OCI-LY1 (cell line): ENCODE data around the gene CFAP74.

ENCODE experiments used
- H2AFZ ChIP-seq: fragments of 200-600 bp; sonication (generic), shearing (Covaris generic); 2 replicates; pipeline ENCODE4 v1.6.0; 2014; ENCODE audit warnings: antibody characterized with exemption, mild to moderate bottlenecking, low read length
- H3F3A ChIP-seq: fragments of 200-600 bp; sonication (generic), shearing (Covaris generic); 2 replicates; pipeline ENCODE4 v1.6.0; 2014; ENCODE audit warnings: mild to moderate bottlenecking, antibody characterized with exemption, low read length, moderate library complexity; ENCODE audit not compliant: insufficient read depth
- H3K27ac ChIP-seq: fragments of 200-600 bp; sonication (generic); 2 replicates; pipeline ENCODE4 v1.5.1; 2014; ENCODE audit warnings: low read length, mixed run types, mild to moderate bottlenecking, low read depth; ENCODE audit not compliant: poor library complexity, severe bottlenecking
- H3K27me3 ChIP-seq: fragments of 200-600 bp; sonication (generic); 2 replicates; pipeline ENCODE4 v1.6.0; 2014; ENCODE audit warnings: antibody characterized with exemption, mild to moderate bottlenecking, low read length, moderate library complexity; ENCODE audit not compliant: insufficient read depth
- H3K36me3 ChIP-seq: fragments of 200-600 bp; sonication (generic); 2 replicates; pipeline ENCODE4 v1.6.1; 2014; ENCODE audit warnings: mild to moderate bottlenecking, antibody characterized with exemption, low read length, moderate library complexity, mixed read lengths; ENCODE audit not compliant: insufficient read depth
- H3K4me1 ChIP-seq: fragments of 200-600 bp; sonication (generic); 2 replicates; pipeline ENCODE4 v1.5.1; 2014; ENCODE audit warnings: mild to moderate bottlenecking, low read length, moderate library complexity; ENCODE audit not compliant: insufficient read depth, severe bottlenecking
- H3K4me2 ChIP-seq: fragments of 200-600 bp; sonication (generic), shearing (Covaris generic); 2 replicates; pipeline ENCODE4 v1.6.1; 2014; ENCODE audit warnings: low read length
- H3K4me3 ChIP-seq: fragments of 200-600 bp; sonication (generic); 2 replicates; pipeline ENCODE4 v1.5.1; 2014; ENCODE audit warnings: low read length, low read depth, mild to moderate bottlenecking, mixed read lengths; ENCODE audit not compliant: poor library complexity, severe bottlenecking
- H3K79me2 ChIP-seq: fragments of 200-600 bp; shearing (Covaris generic); 2 replicates; pipeline ENCODE4 v1.6.1; 2016; ENCODE audit warnings: mixed run types, low read length, mixed read lengths; ENCODE audit not compliant: insufficient read depth
- H3K9ac ChIP-seq: fragments of 200-600 bp; sonication (generic), shearing (Covaris generic); 2 replicates; pipeline ENCODE4 v1.6.1; 2014; ENCODE audit warnings: mild to moderate bottlenecking, low read length, mixed read lengths
- H3K9me2 ChIP-seq: fragments of 200-600 bp; sonication (generic), shearing (Covaris generic); 2 replicates; pipeline ENCODE4 v1.6.1; 2014; ENCODE audit warnings: low read depth, mild to moderate bottlenecking, low read length, mixed read lengths
- H3K9me3 ChIP-seq: fragments of 200-600 bp; shearing (Covaris generic); 2 replicates; pipeline ENCODE4 v1.6.1; 2014; ENCODE audit warnings: low read length, mixed read lengths
- H4K20me1 ChIP-seq: fragments of 200-600 bp; sonication (generic), shearing (Covaris generic); 2 replicates; pipeline ENCODE4 v1.6.0; 2016; ENCODE audit warnings: mild to moderate bottlenecking, low read length; ENCODE audit not compliant: insufficient read depth
- CTCF ChIP-seq: fragments of 200-600 bp; sonication (generic), shearing (Covaris generic); IDR thresholded peaks from 2 replicates; pipeline ENCODE4 v1.5.1; 2017; ENCODE audit warnings: mild to moderate bottlenecking, antibody characterized with exemption, low read length, moderate library complexity, mixed read lengths
- EZH2 ChIP-seq: fragments of 200-600 bp; sonication (generic), shearing (Covaris generic); IDR thresholded peaks from 2 replicates; pipeline ENCODE4 v1.8.0; 2017; ENCODE audit warnings: borderline replicate concordance, mixed run types, mild to moderate bottlenecking, antibody characterized with exemption, low read length, moderate library complexity, mixed read lengths

CFAP74 gene

DNA sequence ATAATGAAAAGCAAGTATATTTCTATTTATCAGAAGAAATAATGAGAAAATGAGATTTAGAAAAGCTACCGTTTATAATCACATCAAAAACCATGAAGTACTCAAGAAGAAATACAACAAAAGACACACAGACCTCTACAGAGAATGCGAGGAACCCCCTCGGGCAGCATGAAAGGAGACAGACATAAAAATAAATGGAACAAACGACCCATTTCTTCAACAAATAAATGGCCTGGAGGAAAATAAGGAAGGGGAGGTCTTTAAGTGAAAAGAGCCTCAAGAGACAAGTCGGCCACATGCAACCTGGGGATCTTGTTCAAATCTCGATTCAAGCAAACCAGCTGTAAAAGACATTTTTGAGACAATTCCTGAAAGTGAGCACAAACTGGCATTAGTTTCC lies 6.0 kb downstream of the CFAP74 start:
- H3K27ac ChIP-seq, result no peak overlapping the region
- TF ChIP-seq EZH2, result no peak
- TF ChIP-seq CTCF, result no peak

DNA sequence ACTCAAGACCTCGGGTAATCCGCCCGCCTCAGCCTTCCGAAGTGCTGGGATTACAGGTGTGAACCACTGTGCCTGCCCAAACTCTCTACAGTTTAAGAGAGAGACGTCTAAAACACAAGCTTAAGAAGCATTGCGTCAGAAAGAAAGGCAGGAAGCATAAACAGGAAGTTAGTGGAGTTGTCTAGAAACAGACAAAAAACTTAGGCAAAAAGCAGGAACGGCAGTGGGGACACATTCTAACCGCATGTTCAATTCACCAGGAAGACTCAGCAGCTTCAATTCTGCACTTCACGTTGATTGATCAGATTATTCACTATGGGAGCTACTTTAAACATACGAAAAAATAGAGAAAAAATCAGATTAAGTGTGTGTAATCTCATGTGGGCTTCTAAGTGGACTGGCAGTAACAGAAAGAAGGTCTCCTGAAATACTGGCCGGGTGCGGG lies 7.4 kb downstream of the CFAP74 start:
- no peaks in the 10 kb centered on the region for H4K20me1 ChIP-seq
- H3K27me3 ChIP-seq, result no peaks in the 10 kb centered on the region
- H3K9me3 ChIP-seq, result no peaks in the 10 kb centered on the region
- H3K79me2 ChIP-seq, result no peaks in the 10 kb centered on the region
- H3K4me2 ChIP-seq, result no peak overlapping the region
- H3K9ac ChIP-seq, result no peak overlapping the region
- H3F3A ChIP-seq, result no peaks in the 10 kb centered on the region
- no peaks in the 10 kb centered on the region for H3K36me3 ChIP-seq
- H3K27ac ChIP-seq, result no peak overlapping the region
- no peak overlapping the region for H3K4me3 ChIP-seq
- TF ChIP-seq CTCF (no peak), EZH2 (no peak)
- no peak overlapping the region for H2AFZ ChIP-seq
- no peaks in the 10 kb centered on the region for H3K9me2 ChIP-seq
- H3K4me1 ChIP-seq, result no peaks in the 10 kb centered on the region

More for the DNA sequence above, 6.0 kb downstream of the CFAP74 start:
- Histone ChIP-seq H3K9ac (no peak overlapping the region), H3K79me2 (no peaks in the 10 kb centered on the region), H3F3A (no peaks in the 10 kb centered on the region), H3K4me3 (no peak overlapping the region), H3K9me2 (no peaks in the 10 kb centered on the region), H4K20me1 (no peaks in the 10 kb centered on the region), H3K36me3 (no peaks in the 10 kb centered on the region), H3K9me3 (no peaks in the 10 kb centered on the region), H2AFZ (no peak overlapping the region), H3K27me3 (peaks cover 4% of the 10 kb centered on the region; the same call in 1 of the 2 replicates), H3K4me1 (no peaks in the 10 kb centered on the region), H3K4me2 (no peak overlapping the region)

DNA sequence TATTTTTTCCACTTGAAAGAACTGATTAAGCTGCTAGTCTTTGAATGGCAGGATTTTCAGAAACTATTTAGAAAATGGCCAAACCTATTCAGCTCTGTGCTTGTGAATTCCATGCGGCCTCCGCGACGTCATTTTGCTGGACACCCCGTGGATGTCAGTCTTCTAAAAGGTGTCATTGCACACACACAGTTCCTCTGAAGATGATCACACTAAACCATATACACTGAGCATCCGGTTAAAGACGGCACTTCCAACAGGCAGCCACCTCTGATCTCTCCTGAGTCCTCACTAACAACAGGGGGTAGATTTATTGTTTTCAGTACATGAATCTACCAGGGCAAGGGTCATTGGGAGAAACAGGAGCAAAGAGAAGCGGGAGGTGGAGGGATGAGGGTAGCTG lies 9.1 kb downstream of the CFAP74 start:
- H3K4me2 ChIP-seq, result no peak overlapping the region
- H3K36me3 ChIP-seq, result no peaks in the 10 kb centered on the region
- H3K27ac ChIP-seq, result no peak overlapping the region
- H4K20me1 ChIP-seq, result no peaks in the 10 kb centered on the region
- no peak for TF ChIP-seq EZH2
- TF ChIP-seq CTCF, result no peak
- H3K4me1 ChIP-seq, result no peaks in the 10 kb centered on the region
- no peaks in the 10 kb centered on the region for H3K27me3 ChIP-seq
- H3K9ac ChIP-seq, result no peak overlapping the region
- no peaks in the 10 kb centered on the region for H3K79me2 ChIP-seq
- H2AFZ ChIP-seq, result no peak overlapping the region
- H3K9me2 ChIP-seq, result no peaks in the 10 kb centered on the region
- H3K4me3 ChIP-seq, result no peak overlapping the region
- H3K9me3 ChIP-seq, result no peaks in the 10 kb centered on the region
- no peaks in the 10 kb centered on the region for H3F3A ChIP-seq
